NK-92 (cell line): Measurements from ENCODE around the gene TRAF3.

Source experiments
- DNase-seq: peaks from one replicate; lab custom pipeline; 2025; ENCODE audit not compliant: unreplicated experiment; lab: John Stamatoyannopoulos, UW

TRAF3 gene

GRCh38 chr14:102776761-102777710 lies at the start of gene TRAF3:
TRAF3 (plus strand) TSS chr14:102777449; CDS start chr14:102870202, 92,753 bp downstream.
- no peak for DNase-seq

GRCh38 chr14:102728501-102728900 lies 48.7 kb upstream of the TRAF3 start:
- no peak for DNase-seq

GRCh38 chr14:102729268-102729667 lies 48.0 kb upstream of the TRAF3 start:
- DNase-seq, result no peak

GRCh38 chr14:102729825-102730224 lies 47.4 kb upstream of the TRAF3 start:
- no peak for DNase-seq

GRCh38 chr14:102731101-102731870 lies 46.0 kb upstream of the TRAF3 start:
- DNase-seq, result no peak

GRCh38 chr14:102731871-102732800 lies 45.1 kb upstream of the TRAF3 start:
- no peak for DNase-seq

GRCh38 chr14:102732924-102733323 lies 44.3 kb upstream of the TRAF3 start:
- DNase-seq, result no peak

- DNase-seq, result no peak
These were observed 43.9 kb upstream of the TRAF3 start for GRCh38 chr14:102733326-102733725.

- no peak for DNase-seq
These were observed 42.8 kb upstream of the TRAF3 start for GRCh38 chr14:102734436-102734835.

GRCh38 chr14:102736956-102737355 lies 40.3 kb upstream of the TRAF3 start:
- DNase-seq, result no peak

- no peak for DNase-seq
These were observed 39.6 kb upstream of the TRAF3 start for GRCh38 chr14:102737402-102738372.

GRCh38 chr14:102738373-102739189 lies 38.7 kb upstream of the TRAF3 start:
- no peak for DNase-seq

GRCh38 chr14:102739190-102739469 lies 38.1 kb upstream of the TRAF3 start:
- no peak for DNase-seq

GRCh38 chr14:102746634-102747438 lies 30.4 kb upstream of the TRAF3 start:
- DNase-seq, result no peak

- no peak for DNase-seq
These were observed 28.4 kb upstream of the TRAF3 start for GRCh38 chr14:102748806-102749205.

GRCh38 chr14:102749393-102750305 lies 27.6 kb upstream of the TRAF3 start:
- DNase-seq, result no peak

- DNase-seq, result no peak
These were observed 26.9 kb upstream of the TRAF3 start for GRCh38 chr14:102750376-102750775.
